Fibroblast of the aortic adventitia (primary cell): ENCODE results near the gene SCML2. TPM values are rescaled to one million over a fixed set of nuclear protein-coding genes. Genes with fewer than 3 reads are reported as not detected.

Experiments
- DNase-seq: peaks from one replicate; pipeline ENCODE4 v3.0.0-alpha.2; 2010; ENCODE audit warnings: low read depth
- H3K4me3 ChIP-seq: 2 replicates; pipeline ENCODE4 v1.5.1; 2011; ENCODE audit warnings: low read depth, mild to moderate bottlenecking, control low read depth, low read length, moderate library complexity
- small RNA-seq: library from RNA; depleted of rRNA; stranded (forward); fragments of <200 nt; gene quantifications from one replicate; pipeline ENCODE3, GENCODE V24; 2012
- total RNA-seq: library from RNA; depleted of rRNA; stranded (reverse); fragments of >200 nt; gene quantifications from 2 replicates; pipeline ENCODE4 v1.2.3, GENCODE V29; 2012; ENCODE audit warnings: low replicate concordance
- TF ChIP-seq, protein P1 (sequence below): IDR thresholded peaks from 2 replicates; pipeline ENCODE4 v1.5.1; 2011; ENCODE audit warnings: mild to moderate bottlenecking, low read length, control low read depth, inconsistent platforms; ENCODE audit not compliant: insufficient read depth

SCML2 gene
- total RNA-seq, 1 donor = 3.4 TPM

- TF ChIP-seq, protein P1, sequence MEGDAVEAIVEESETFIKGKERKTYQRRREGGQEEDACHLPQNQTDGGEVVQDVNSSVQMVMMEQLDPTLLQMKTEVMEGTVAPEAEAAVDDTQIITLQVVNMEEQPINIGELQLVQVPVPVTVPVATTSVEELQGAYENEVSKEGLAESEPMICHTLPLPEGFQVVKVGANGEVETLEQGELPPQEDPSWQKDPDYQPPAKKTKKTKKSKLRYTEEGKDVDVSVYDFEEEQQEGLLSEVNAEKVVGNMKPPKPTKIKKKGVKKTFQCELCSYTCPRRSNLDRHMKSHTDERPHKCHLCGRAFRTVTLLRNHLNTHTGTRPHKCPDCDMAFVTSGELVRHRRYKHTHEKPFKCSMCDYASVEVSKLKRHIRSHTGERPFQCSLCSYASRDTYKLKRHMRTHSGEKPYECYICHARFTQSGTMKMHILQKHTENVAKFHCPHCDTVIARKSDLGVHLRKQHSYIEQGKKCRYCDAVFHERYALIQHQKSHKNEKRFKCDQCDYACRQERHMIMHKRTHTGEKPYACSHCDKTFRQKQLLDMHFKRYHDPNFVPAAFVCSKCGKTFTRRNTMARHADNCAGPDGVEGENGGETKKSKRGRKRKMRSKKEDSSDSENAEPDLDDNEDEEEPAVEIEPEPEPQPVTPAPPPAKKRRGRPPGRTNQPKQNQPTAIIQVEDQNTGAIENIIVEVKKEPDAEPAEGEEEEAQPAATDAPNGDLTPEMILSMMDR = no peak
- DNase-seq = no peak
- H3K4me3 ChIP-seq = no peak within 1 kb of the TSS
These were observed 133.7 kb downstream of the SCML2 start, which contains the start of gene BEND2 for GRCh38 chrX:18220786-18221185. BEND2 (minus strand) TSS chrX:18220886; CDS start chrX:18220750, 136 bp downstream.

- TF ChIP-seq, protein P1 = peak; percentile 3
- DNase-seq = peak; percentile 46
- no peak overlapping the region for H3K4me3 ChIP-seq
These were observed 144.0 kb downstream of the SCML2 start for GRCh38 chrX:18210470-18210869.

- no peak overlapping the region for H3K4me3 ChIP-seq
These were observed 147.8 kb downstream of the SCML2 start for GRCh38 chrX:18206657-18207056.

DNA sequence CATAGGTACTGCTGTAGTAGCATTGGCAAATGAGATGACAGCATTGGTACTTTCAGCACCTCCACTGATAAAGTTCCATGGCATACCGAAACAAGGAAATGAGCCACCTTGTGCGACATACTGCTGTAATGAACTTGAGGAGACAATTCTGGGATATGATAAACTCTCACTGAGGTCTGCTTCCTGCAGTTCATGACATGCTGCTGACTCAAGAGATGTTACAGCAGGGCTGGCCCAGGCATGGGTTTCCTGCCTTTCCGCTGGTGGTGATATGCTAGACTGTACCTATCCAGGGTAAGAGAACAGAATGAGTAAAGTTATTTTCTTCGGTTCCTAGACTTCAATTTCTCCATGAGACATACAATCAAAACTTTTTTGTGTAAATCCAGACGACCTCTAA is 150.9 kb downstream of the SCML2 start:
- TF ChIP-seq, protein P1 = no peak
- DNase-seq = no peak
- H3K4me3 ChIP-seq = no peak overlapping the region

More at GRCh38 chrX:18206657-18207056, 147.8 kb downstream of the SCML2 start:
- TF ChIP-seq, protein P1 = no peak
- DNase-seq = no peak

- no peak overlapping the region for H3K4me3 ChIP-seq
- TF ChIP-seq, protein P1 = no peak
- no peak for DNase-seq
These were observed 159.8 kb downstream of the SCML2 start for GRCh38 chrX:18194688-18195087.

Small RNAs within 50 kb of the gene (small RNA-seq; reads per million reads assigned to genes)
- gene RF00019 (not detected), gene TMSB10P2 (not detected)

Other genes starting within 250 kb of the SCML2 start
- not detected in 2 replicates for gene BEND2, start 133.8 kb downstream of the SCML2 start, total RNA-seq
- 3.7 and 4.8 TPM in 2 replicates for gene CDKL5, start 70.9 kb upstream of the SCML2 start, total RNA-seq